H4 (cell line): ENCODE measurements around the gene SYT11. TPM values are rescaled to one million over a fixed set of nuclear protein-coding genes. Genes with fewer than 3 reads are reported as not detected.
"Not testable (repeated sequence)": the region's sequence is repeated elsewhere in the genome, so short reads cannot be mapped to it uniquely, and the experiment has no call there.

Source experiments
- DNase-seq: peaks from one replicate; pipeline ENCODE4 v3.0.0-alpha.2; 2015; ENCODE audit warnings: low spot score
- total RNA-seq: library from RNA; depleted of rRNA; stranded (reverse); fragments of >200 nt; shearing (Covaris generic); gene quantifications from 2 replicates; pipeline ENCODE4 v1.2.3, GENCODE V29; 2014

SYT11 gene
- total RNA-seq, 1 experiment from 2014 or later = 2.9 TPM

GRCh38 chr1:155899683-155900082 lies 40.3 kb downstream of the SYT11 start:
- no peak for DNase-seq

DNA sequence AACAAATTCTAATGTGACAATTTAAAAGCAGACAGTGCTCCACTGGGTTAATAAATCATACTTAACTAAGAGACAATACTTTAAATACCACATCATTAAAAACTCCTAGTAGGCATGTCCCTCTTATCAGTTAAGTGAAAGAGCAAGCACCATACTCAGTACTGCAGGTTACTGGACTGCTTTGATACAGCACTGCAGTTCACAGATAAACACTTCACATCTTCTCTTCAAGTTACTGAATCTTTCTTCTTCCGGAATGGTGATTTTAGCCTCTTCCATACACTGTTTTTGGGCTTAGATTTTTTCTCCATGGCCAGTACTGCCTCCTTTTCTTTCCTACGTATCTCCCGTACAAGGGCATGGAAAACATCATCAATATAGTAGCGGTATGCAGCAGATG lies 40.8 kb downstream of the SYT11 start:
- DNase-seq = no peak

GRCh38 chr1:155904261-155904660 lies 44.9 kb downstream of the SYT11 start:
- no peak for DNase-seq

GRCh38 chr1:155909894-155910293 lies 50.5 kb downstream of the SYT11 start:
- DNase-seq = no peak

DNA sequence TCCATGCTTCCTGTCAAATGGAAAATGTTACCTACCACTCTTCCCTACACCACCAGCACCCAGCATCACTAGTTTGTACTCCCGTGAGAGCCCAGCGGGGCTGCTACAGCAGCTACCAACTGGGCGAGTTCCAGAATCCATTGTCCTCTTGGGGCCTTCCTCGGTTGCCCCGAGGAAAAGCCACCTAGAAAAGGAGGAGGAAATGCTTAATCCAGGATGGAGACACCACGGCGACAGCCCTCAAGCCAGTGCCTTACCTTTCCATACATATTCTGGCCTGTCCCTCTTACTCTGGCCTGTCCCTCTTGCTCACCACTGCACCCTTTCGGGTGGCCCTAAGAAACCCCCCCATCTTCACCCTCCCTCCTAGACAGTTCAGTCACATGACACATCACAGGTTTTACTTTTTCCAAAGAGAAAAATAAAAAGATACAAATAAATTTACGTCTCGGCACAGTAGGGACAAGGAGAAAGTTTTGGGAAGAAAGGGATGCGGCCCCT lies 51.3 kb downstream of the SYT11 start:
- DNase-seq = peak; percentile 53

DNA sequence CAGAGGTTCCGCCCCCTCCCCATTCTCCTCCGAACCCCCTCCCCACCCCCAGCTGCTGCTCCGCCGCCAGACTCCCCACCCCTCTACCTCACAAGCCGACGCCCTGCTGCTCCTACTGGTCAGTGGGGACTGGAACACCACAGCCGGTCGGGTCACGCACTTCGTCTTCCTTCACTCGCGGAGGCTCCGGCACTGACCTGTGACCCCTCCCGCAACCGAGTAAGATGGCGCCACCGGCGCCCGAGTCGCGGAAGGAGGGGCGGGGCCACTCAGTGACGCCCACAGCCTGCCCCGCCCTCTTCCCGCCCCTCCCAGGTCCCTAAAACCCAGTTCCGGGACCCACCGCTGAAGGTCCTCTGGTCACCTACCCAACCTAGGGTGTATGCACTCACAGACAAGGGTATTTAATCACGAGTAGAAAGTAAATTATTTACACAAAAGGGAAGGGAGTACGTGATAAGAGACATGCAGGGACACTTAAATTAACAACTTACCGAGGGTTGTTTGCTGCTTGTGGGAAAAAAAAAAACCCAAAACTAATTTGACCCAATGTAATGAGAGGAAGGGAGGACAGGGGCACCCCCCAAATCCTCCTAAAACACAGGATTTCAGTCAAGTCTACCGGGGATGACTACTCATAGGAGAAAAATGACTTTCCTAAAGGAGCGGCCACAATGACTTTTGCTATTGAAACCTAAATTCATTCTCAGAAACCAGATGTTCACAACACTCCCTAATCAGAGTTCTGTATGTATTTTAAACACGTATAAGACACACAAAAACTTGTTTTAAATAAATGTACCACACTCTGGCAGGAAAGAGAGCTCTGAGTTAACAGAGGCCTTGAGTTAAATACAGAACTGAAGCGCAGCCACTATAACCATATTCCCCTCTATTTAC lies 52.0 kb downstream of the SYT11 start, which contains the start of gene RIT1:
Gene RIT1, minus strand, starts transcription at position 194 of the 900 bp plus-strand sequence. CDS start 588 bp downstream, outside the sequence.
- peak; percentile 68 for DNase-seq

DNA sequence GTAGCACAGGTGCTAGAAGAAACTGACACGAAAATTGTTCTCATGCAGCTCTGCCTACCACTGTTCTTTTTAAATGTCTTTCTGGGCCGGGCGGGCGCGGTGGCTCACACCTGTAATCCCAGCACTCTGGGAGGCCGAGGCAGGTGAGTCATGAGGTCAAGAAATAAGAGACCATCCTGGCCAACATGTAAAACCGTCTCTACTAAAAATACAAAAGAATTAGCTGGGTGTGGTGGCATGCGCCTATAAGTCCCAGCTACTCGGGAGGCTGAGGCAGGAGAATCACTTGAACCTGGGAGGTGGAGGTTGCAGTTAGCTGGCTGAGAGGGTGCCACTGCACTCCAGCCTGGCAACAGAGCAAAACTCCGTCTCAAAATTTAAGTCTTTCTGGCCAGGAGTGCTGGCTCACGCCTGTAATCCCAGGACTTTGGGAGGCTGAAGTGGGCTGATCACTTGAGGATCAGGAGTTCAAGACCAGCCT lies 52.7 kb downstream of the SYT11 start:
- DNase-seq = no peak

DNA sequence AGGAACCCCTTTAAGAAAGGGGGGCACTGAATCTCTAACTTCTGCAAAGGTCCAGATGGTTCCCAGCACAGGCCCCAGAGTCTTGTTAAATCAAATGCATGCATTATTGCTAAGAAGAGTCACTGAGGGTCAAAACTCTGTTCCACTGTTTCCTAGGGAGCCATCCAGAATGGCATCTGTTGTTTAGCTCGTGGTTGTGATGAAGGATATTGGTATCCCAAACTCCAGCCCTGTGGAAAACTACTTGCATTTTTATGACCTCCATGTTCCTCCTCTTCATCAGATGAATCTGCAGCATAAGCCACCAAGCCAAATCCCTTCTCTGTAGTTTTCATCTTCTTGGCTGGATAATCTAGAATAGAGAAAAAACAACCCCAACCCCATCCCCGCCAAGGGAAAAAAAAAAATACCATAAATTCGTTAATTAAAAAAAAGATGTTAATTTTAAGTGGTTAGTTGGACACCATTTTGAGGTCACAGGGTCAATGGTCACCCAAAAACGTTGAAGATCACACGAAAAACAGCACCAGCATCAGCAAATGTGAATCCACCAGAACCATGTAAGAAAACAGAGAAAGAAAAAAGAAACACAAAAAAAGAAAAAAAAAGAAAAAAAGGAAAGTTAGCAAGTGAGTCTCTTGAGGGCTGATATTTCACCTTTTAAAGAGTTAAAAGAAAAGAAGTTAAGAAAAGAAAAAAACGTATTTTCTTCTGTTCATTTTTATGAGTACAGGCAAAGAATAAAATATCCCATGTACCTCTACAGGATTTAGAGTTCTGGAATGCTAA lies 54.8 kb downstream of the SYT11 start:
- DNase-seq = no peak

GRCh38 chr1:155918660-155919059 lies 59.3 kb downstream of the SYT11 start:
- DNase-seq = no peak

- no peak for DNase-seq
These were observed 60.4 kb downstream of the SYT11 start for GRCh38 chr1:155919801-155920200.

GRCh38 chr1:155920717-155921116 lies 61.4 kb downstream of the SYT11 start:
- no peak for DNase-seq

- DNase-seq = no peak
These were observed 66.1 kb downstream of the SYT11 start for GRCh38 chr1:155925506-155925905.

DNA sequence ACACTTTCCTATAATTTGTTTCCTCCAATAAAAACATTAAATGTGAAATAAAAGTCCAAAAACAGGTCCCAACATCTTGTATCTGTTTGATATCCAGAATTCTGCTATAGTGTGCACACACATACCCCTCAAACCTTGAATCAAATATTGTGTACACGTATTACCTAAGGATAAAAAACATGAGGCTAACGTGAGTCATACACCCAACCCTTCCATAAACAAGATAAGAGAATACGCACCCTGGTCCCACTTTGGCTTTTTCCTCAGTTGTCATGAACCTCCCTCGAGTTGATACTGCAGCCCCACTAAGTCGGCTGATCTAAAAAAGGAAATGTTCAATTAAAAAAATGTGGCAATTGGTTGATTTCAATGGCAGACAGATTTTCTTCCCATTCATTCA lies 69.7 kb downstream of the SYT11 start:
- no peak for DNase-seq

- DNase-seq = not testable (repeated sequence)
These were observed 71.4 kb downstream of the SYT11 start for GRCh38 chr1:155930725-155931124.

- no peak for DNase-seq
These were observed 72.1 kb downstream of the SYT11 start for GRCh38 chr1:155931332-155932038.

- DNase-seq = no peak
These were observed 72.7 kb downstream of the SYT11 start for GRCh38 chr1:155932081-155932480.

DNA sequence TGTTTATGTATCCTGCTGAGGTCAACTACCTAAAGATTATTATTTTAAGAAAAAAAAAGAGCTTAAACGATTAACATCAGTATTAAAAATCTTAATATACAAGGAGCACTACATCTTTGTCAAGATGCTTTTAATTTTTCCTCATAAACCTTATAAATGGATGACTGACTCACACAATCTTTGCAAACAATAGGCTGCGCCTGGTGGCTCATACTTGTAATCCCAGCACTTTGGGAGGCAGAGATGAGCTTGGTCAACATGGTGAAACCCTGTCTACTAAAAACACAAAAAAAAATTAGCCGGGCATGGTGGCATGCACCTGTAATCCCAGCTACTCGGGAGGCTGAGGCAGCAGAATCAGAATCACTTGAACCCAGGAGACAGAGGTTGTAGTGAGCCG lies 73.1 kb downstream of the SYT11 start:
- no peak for DNase-seq

GRCh38 chr1:155933591-155934096 lies 74.3 kb downstream of the SYT11 start:
- no peak for DNase-seq

DNA sequence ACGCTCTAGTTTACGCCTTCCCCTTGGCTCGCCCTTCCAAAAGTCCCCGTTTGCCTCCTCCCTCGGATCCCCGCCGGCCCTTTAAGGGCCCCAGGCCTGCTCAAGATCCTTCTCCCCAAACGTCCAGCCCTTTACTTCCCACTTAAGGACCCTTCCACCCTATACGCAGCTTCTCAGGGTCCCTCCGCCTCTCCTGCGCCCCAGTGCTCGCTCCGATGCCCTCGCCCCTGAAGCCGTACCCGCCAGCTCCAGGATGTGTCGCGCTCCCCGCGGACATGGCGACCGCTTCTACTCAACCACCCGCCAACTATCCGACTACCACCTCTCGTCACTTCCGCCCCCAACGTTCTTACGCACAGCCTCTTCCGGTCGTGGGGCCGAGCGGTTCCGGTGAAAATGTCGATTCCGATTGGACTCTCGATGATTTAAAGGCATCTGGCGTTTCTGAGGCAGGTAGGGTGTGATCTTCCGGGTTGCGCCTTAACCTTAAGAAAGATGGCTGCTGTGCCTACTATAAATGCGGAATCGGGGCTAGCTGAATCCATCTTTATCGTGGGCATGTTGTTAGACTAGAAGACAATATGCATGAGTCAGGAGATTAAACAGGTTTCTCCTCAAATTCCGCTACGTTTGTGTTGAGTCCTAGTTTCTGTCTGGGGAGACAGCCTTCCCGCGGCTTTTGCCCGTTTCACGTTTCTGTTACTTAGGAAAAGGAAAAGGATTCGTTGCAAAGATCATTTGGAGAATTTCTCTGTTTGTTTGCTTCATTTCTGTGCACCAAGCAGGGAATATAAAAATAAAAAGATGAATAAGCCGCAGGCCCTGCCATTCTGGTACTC lies 74.9 kb downstream of the SYT11 start, which contains the start of gene KHDC4:
Gene KHDC4, minus strand, starts transcription at position 317 of the 839 bp plus-strand sequence. Its CDS starts 40 bp downstream, at position 277.
- peak; percentile 99 for DNase-seq
